ENCODE measurements around the gene RASAL3. TPM values are rescaled to one million over a fixed set of nuclear protein-coding genes. Genes with fewer than 3 reads are reported as not detected.
"Not testable (repeated sequence)": the region's sequence is repeated elsewhere in the genome, so short reads cannot be mapped to it uniquely, and the experiment has no call there.

The RASAL3 gene
- total RNA-seq, 2 donors from 2014 or later, result 2.6 to 3.6 TPM

- ATAC-seq (no peak), DNase-seq (no peak)
- Histone ChIP-seq H3K4me3 (no peak overlapping the region), H3K4me1 (peaks cover 7% of the 10 kb centered on the region), H3K9me3 (no peaks in the 10 kb centered on the region), H3K27me3 (no peaks in the 10 kb centered on the region), H3K36me3 (replicated peaks in 1 of 2; ENCODE audit: insufficient read depth in 1 of 2, low read depth in 2 of 2) (no peaks in the 10 kb centered on the region), H3K27ac (no peak overlapping the region)
- intact Hi-C loops (cut with DNase I), result no loop called here
- TF ChIP-seq CTCF (IDR thresholded peaks at IDR 0.05) (no peak), POLR2A (IDR thresholded peaks at IDR 0.05) (no peak)
- WGBS, 2 donors, result 50 to 80% methylated on average over 1 of the region's 1 CpG
Measured at GRCh38 chr19:15495151-15495550, 30.8 kb upstream of the RASAL3 start.

GRCh38 chr19:15488489-15489226, 24.3 kb upstream of the RASAL3 start:
- intact Hi-C loops (cut with DNase I), result no loop called here

GRCh38 chr19:15487038-15487437, 22.7 kb upstream of the RASAL3 start:
- WGBS, 2 donors, result 78 to 79% methylated on average over 4 of the region's 4 CpGs
- intact Hi-C loops (cut with DNase I), result no loop called here
- no peak for ATAC-seq
- Histone ChIP-seq H3K27me3 (no peaks in the 10 kb centered on the region), H3K4me1 (no peaks in the 10 kb centered on the region), H3K4me3 (no peak overlapping the region), H3K36me3 (replicated peaks in 1 of 2; ENCODE audit: insufficient read depth in 1 of 2, low read depth in 2 of 2) (no peaks in the 10 kb centered on the region), H3K9me3 (no peaks in the 10 kb centered on the region), H3K27ac (no peak overlapping the region)
- no peak for TF ChIP-seq POLR2A (IDR thresholded peaks at IDR 0.05)
- DNase-seq, result no peak

More at GRCh38 chr19:15488489-15489226, 24.3 kb upstream of the RASAL3 start:
- Histone ChIP-seq H3K27me3 (no peaks in the 10 kb centered on the region), H3K4me1 (no peaks in the 10 kb centered on the region), H3K27ac (no peak overlapping the region), H3K4me3 (no peak overlapping the region), H3K36me3 (replicated peaks in 1 of 2; ENCODE audit: insufficient read depth in 1 of 2, low read depth in 2 of 2) (no peaks in the 10 kb centered on the region), H3K9me3 (no peaks in the 10 kb centered on the region)
- no peak for DNase-seq
- TF ChIP-seq POLR2A (IDR thresholded peaks at IDR 0.05), result no peak
- no peak for TF ChIP-seq CTCF (IDR thresholded peaks at IDR 0.05)
- WGBS, 2 donors, result 58 to 66% methylated on average over 10 to 13 of the region's 13 CpGs
- ATAC-seq, result no peak

- H3K36me3 ChIP-seq (replicated peaks in 1 of 2; ENCODE audit: insufficient read depth in 1 of 2, low read depth in 2 of 2); H3K27me3 ChIP-seq; ATAC-seq; H3K27ac ChIP-seq; H3K4me3 ChIP-seq; H3K9me3 ChIP-seq; H3K4me1 ChIP-seq; intact Hi-C loops (cut with DNase I); DNase-seq: not testable (repeated sequence)
- WGBS, 2 donors, result 75 to 76% methylated on average over 5 of the region's 5 CpGs
Measured at GRCh38 chr19:15485768-15486167, 21.4 kb upstream of the RASAL3 start.

GRCh38 chr19:15480996-15481395, 16.7 kb upstream of the RASAL3 start:
- WGBS, 2 donors, result 81 to 87% methylated on average over 7 of the region's 7 CpGs
- not testable (repeated sequence) for ATAC-seq, DNase-seq

GRCh38 chr19:15479391-15480345, 15.3 kb upstream of the RASAL3 start, which contains the start of gene PGLYRP2:
Gene PGLYRP2 (minus strand): TSS chr19:15479501. CDS start chr19:15479371, 130 bp downstream.
- DNase-seq (peak in 3 of 4 donors; percentile 44 to 57 (median 46)), ATAC-seq (peak; percentile 42)
- WGBS, 2 donors, result 43 to 64% methylated on average over 9 to 16 of the region's 16 CpGs
- Histone ChIP-seq H3K9me3 (no peaks in the 10 kb centered on the region), H3K4me1 (peaks cover 6% of the 10 kb centered on the region), H3K27ac (peak within 1 kb of the TSS in 1 of 4 donors; percentile 9), H3K36me3 (replicated peaks in 1 of 2; ENCODE audit: insufficient read depth in 1 of 2, low read depth in 2 of 2) (no peaks in the 10 kb centered on the region), H3K27me3 (no peaks in the 10 kb centered on the region), H3K4me3 (no peak within 1 kb of the TSS)
- no peak for TF ChIP-seq POLR2A (IDR thresholded peaks at IDR 0.05)
- peak in 4 of 7 experiments; percentile 24 to 42 (median 30) for TF ChIP-seq CTCF (IDR thresholded peaks at IDR 0.05)
- intact Hi-C loops (cut with DNase I), result no loop called here

More at GRCh38 chr19:15480996-15481395, 16.7 kb upstream of the RASAL3 start:
- H3K9me3 ChIP-seq; H3K4me1 ChIP-seq; intact Hi-C loops (cut with DNase I); H3K27ac ChIP-seq; H3K4me3 ChIP-seq; H3K36me3 ChIP-seq (replicated peaks in 1 of 2; ENCODE audit: insufficient read depth in 1 of 2, low read depth in 2 of 2); H3K27me3 ChIP-seq: not testable (repeated sequence)
